Left cardiac atrium (tissue), 4 donors: Measurements from ENCODE around the gene ABCA13. TPM values are rescaled to one million over a fixed set of nuclear protein-coding genes. Genes with fewer than 3 reads are reported as not detected.
"Not testable (repeated sequence)": the region's sequence is repeated elsewhere in the genome, so short reads cannot be mapped to it uniquely, and the experiment has no call there.

Source experiments
- ATAC-seq, 2 donors: fragments of 200-7000 bp; cut with Tn5 transposase; one replicate each; pipeline ENCODE4 v1.9.1; 2020; ENCODE audit warnings: mild to moderate bottlenecking in 2 of 2, moderate library complexity in 2 of 2
- DNase-seq: peaks from one replicate; pipeline ENCODE4 v3.0.0-alpha.2; 2020
- intact Hi-C, 2 donors: fragments of 100-400 bp; cut with DNase I; formaldehyde crosslinking; loops; one replicate each; pipeline versions ENCODE4 v1.14.1 to v1.15.1; 2022 to 2023
- total RNA-seq, 2 donors: library from RNA; stranded (reverse); fragmentation: NEBNext Ultra II Directional; extraction: Animal tissue kit (Norgen Biotek cat#: 25700); gene quantifications; one replicate each; pipeline ENCODE4 v1.2.1, GENCODE V29; 2021
- donor health status: DM: no; HTN: yes; CAD: no.
- donor health status: DM: no; HTN: yes; CAD: no; lungs with severe emphysema.
- donor health status: DM: yes; HTN: yes; CAD: no.
- donor health status: Dilated cardiomyopathy.

The ABCA13 gene
- total RNA-seq, 2 donors from 2014 or later, result 0.05 TPM; not detected in 1

DNA sequence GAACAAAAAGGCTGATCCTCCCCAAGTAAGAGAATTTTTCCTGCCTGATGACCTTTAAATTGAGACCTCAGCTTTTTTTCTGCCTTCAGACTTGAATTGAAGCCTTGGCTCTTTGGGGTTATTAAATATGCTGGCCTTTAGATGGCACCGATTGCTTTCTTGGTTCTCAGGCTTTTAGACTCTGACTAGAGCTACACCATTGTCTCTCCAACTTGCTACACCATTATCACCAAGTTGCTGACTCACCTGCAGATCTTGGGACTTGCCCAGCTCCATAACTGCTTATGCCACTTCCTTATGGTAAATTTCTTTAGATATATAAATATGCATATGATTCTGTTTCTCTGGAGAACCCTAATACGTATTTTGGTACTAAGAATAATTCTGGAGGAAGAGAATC is 3.1 kb upstream of the ABCA13 start:
- intact Hi-C loops, result no loop called here
- ATAC-seq, result no peak
- DNase-seq, result no peak

DNA sequence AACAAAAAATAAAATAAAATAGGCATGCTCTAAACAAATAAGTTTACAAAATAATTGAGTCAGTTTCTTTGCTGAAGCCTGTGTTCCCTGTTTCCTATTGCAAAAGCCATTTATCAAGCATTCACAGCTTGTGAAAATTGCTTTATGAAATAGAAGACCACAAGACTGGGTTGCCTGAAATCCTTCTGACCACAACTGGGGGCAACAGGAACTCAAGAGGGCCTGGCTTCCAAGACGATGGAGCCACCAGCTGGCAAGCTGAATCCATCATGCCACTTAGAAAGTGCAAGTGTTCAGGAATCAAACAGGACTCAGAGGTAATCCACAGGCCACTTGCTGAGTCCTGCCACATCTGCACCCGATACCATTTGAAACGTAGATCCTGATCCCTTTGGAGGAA is 752 bp upstream of the ABCA13 start:
- DNase-seq, result no peak
- intact Hi-C loops, result no loop called here
- no peak for ATAC-seq

DNA sequence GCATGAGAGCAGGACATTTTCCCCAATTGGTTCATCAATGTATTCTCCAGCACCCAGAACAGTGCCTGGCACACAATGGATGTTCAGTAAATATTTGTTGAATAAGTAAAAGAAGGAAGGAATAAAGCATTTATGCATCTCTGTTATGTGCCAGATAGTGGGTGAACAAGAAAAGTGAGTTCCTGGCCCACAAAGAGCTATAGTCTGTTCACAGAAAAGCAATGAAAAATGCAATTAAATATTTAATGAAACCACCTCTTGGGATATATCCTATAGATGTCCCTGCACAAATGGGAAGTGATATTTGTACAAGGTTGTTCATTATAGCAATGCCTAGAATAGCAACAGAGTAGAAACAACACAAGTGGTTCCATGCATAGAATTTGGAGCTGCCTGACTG is 2.1 kb downstream of the ABCA13 start:
- intact Hi-C loops, result no loop called here

GRCh38 chr7:48173756-48174382 is 2.6 kb downstream of the ABCA13 start:
- no peak for ATAC-seq

More for the DNA sequence above, 2.1 kb downstream of the ABCA13 start:
- no peak for ATAC-seq
- no peak for DNase-seq

DNA sequence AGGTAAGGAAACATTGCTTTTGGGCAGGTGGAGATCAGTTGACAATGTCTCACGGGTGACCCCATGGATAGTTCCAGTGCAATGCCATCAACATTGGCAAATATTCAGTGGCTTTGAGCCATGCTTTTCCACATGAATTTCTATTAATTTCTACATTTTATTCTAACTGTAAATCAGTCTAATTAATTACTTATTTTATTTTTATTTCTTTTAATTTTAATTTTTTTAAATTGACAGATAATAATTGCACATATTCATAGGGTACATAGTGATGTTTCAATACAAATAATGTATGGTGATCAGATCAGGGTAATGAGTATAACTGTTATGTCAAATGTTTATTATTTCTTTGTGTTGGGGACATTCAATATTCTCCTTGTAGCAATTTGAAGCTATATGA is 3.8 kb downstream of the ABCA13 start:
- DNase-seq, result no peak
- intact Hi-C loops, result no loop called here
- no peak for ATAC-seq

More at GRCh38 chr7:48173756-48174382, 2.6 kb downstream of the ABCA13 start:
- intact Hi-C loops, result no loop called here
- no peak for DNase-seq

- DNase-seq (no peak), ATAC-seq (no peak)
- intact Hi-C loops, result no loop called here
Observed at GRCh38 chr7:48176356-48176893, 5.2 kb downstream of the ABCA13 start.

GRCh38 chr7:48177271-48177670 is 6.0 kb downstream of the ABCA13 start:
- ATAC-seq (no peak), DNase-seq (no peak)
- intact Hi-C loops, result no loop called here

- DNase-seq (no peak), ATAC-seq (no peak)
- intact Hi-C loops, result no loop called here
Observed at GRCh38 chr7:48179496-48180030, 8.3 kb downstream of the ABCA13 start.

- intact Hi-C loops, result no loop called here
- ATAC-seq (no peak), DNase-seq (no peak)
Observed at GRCh38 chr7:48180981-48181380, 9.7 kb downstream of the ABCA13 start.

GRCh38 chr7:48182718-48183369 is 11.6 kb downstream of the ABCA13 start:
- DNase-seq (no peak), ATAC-seq (no peak)
- intact Hi-C loops, result no loop called here

GRCh38 chr7:48183370-48183743 is 12.1 kb downstream of the ABCA13 start:
- ATAC-seq (no peak), DNase-seq (no peak)
- intact Hi-C loops, result no loop called here

DNA sequence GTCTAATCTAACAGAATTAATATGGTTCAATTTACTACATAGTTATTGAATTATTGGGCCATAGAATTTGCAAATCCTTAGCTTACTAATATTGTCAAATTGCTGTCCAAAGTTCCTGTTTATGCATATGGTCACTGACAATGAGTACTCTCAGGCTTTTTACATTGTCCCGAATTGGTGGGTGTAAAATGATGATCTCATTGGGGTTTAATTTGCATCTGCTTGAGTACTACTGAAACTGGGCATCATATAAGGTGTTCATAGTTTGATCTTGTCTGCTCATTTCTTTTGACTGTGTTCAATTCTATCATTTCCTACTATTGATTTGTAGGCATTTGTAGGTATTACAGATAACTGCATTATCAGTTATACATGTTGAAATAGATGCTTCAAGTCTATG is 12.7 kb downstream of the ABCA13 start:
- DNase-seq (no peak), ATAC-seq (no peak)
- intact Hi-C loops, result no loop called here

- ATAC-seq (no peak), DNase-seq (no peak)
- intact Hi-C loops, result no loop called here
Observed at GRCh38 chr7:48188776-48189520, 17.7 kb downstream of the ABCA13 start.

- intact Hi-C loops, result no loop called here
- DNase-seq (no peak), ATAC-seq (no peak)
Observed at GRCh38 chr7:48192996-48193395, 21.7 kb downstream of the ABCA13 start.

DNA sequence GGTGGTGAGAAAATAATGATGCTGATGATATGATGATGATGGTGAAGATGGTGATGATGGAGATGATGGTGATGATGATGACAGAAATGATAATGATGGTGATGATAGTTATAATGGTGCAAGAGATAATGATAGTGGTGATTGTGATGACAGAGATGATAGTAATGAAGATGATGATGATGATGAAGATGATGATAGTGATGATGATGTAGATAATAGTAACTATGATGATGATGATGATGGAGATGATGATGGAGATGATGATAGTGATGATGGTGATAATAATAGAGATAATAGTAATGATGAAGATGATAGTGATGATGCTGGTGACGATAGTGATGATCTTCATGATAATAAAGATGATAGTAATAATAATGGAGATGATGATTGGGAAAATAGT is 22.2 kb downstream of the ABCA13 start:
- intact Hi-C loops, result no loop called here
- DNase-seq, result no peak
- ATAC-seq, result no peak

DNA sequence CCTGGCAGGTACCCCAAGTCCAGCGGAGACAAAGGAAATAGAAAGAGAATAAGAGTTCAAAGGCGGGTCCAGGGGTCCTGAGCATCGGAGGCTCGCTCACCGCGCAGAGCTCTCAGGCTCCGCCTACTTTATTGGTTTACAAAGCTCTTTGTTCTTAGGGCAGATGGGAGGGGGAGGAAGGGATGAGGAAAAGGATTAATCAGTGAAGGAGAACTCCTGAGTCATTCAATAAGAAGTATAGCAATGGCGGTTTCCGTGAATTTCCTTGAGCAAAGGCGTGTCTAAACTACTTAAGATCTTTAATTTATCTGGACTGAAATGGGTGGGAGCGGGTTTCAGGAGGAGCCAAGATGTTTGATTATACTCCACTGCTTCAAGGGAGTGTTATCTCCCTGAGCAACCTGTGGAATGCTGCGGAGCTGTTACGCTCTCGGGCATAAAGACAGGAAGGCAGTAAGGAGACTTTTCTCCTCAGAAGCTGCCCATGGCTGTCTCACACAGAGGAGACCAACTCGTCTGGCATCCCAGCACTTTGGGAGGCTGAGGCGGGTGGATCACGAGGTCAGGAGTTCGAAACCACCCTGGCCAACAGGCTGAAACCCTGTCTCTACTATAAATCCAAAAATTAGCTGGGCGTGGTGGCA is 29.8 kb downstream of the ABCA13 start:
- intact Hi-C loops, DNase-seq, ATAC-seq: not testable (repeated sequence)

- intact Hi-C loops, DNase-seq, ATAC-seq: not testable (repeated sequence)
Observed at GRCh38 chr7:48202916-48203315, 31.7 kb downstream of the ABCA13 start.

- intact Hi-C loops, result no loop called here
- ATAC-seq, result no peak
- no peak for DNase-seq
Observed at GRCh38 chr7:48207155-48207675, 36.0 kb downstream of the ABCA13 start.

- DNase-seq (no peak), ATAC-seq (no peak)
- intact Hi-C loops, result no loop called here
Observed at GRCh38 chr7:48209004-48209600, 37.8 kb downstream of the ABCA13 start.
